HG03520 (cell line): ENCODE results near the gene OBP2B.

Experiments used
- ATAC-seq: cut with Tn5 transposase; IDR thresholded peaks from one replicate; pipeline ENCODE4 v1.9.1; 2021; ENCODE audit warnings: mild to moderate bottlenecking, moderate library complexity; ENCODE audit not compliant: unreplicated experiment

Gene OBP2B

GRCh38 chr9:133169102-133169501 lies 39.9 kb downstream of the OBP2B start:
- ATAC-seq = no peak

GRCh38 chr9:133168432-133168831 lies 40.6 kb downstream of the OBP2B start:
- no peak for ATAC-seq

GRCh38 chr9:133167769-133168168 lies 41.3 kb downstream of the OBP2B start:
- ATAC-seq = no peak

- ATAC-seq = no peak
Measured at GRCh38 chr9:133167096-133167730, 41.8 kb downstream of the OBP2B start.

- no peak for ATAC-seq
Measured at GRCh38 chr9:133166392-133166791, 42.7 kb downstream of the OBP2B start.

- ATAC-seq = no peak
Measured at GRCh38 chr9:133165452-133165730, 43.7 kb downstream of the OBP2B start.

GRCh38 chr9:133164191-133164590 lies 44.9 kb downstream of the OBP2B start:
- no peak for ATAC-seq

GRCh38 chr9:133163504-133164172 lies 45.4 kb downstream of the OBP2B start, which contains the start of gene GBGT1:
Gene GBGT1, minus strand, starts transcription at chr9:133163914. Its CDS starts 1,502 bp downstream, at chr9:133162412.
- no peak for ATAC-seq

GRCh38 chr9:133162861-133163503 lies 46.1 kb downstream of the OBP2B start:
- ATAC-seq = no peak

- no peak for ATAC-seq
Measured at GRCh38 chr9:133161547-133161950, 47.5 kb downstream of the OBP2B start.

GRCh38 chr9:133160742-133161546 lies 48.1 kb downstream of the OBP2B start:
- ATAC-seq = no peak

- ATAC-seq = no peak
Measured at GRCh38 chr9:133158695-133159094, 50.4 kb downstream of the OBP2B start.
